ENCODE results near the gene CD4.

The CD4 gene

DNA sequence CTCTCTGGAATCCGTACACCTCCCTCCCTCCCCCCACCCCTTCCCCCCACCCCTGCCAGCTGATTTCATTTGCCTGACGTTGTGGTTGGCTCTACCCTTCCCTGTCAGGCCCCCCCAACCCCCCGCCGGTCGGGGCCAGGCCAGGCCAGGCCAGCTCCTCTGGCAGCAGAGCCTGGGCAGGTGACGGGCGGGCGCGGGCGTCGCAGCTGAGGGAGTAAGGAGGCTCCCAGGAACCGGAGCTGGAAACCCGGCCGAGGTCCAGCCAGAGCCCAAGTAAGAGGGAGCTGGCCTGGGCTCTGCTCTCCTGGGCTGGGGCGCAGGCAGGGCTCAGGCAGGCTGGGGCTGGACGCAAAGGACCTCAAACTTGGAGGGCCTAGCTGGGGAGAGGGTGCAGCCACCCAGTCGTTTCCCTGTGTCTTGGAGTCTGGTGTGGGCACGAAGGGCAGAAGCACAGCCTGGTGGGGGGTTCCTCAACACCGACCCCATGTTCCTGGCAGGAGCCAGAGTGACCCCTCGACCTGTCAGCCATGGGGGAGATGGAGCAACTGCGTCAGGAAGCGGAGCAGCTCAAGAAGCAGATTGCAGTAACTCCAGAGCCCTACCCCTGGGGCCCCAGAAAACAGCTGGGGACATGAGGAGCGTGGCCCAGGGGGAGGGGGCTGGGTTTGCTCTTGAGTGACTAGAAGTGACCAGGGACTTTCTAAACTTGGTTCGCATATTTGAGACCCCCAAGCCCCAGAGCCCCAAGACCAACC lies 51.6 kb downstream of the CD4 start, which contains the start of gene GNB3:
GNB3 (plus strand) TSS at position 165 of the 755 bp plus-strand sequence; CDS start at position 528, 363 bp downstream.
- no peak within 1 kb of the TSS for H3K4me3 ChIP-seq (ENCODE audit: low read depth, low read length)
- TF ChIP-seq, protein P1, sequence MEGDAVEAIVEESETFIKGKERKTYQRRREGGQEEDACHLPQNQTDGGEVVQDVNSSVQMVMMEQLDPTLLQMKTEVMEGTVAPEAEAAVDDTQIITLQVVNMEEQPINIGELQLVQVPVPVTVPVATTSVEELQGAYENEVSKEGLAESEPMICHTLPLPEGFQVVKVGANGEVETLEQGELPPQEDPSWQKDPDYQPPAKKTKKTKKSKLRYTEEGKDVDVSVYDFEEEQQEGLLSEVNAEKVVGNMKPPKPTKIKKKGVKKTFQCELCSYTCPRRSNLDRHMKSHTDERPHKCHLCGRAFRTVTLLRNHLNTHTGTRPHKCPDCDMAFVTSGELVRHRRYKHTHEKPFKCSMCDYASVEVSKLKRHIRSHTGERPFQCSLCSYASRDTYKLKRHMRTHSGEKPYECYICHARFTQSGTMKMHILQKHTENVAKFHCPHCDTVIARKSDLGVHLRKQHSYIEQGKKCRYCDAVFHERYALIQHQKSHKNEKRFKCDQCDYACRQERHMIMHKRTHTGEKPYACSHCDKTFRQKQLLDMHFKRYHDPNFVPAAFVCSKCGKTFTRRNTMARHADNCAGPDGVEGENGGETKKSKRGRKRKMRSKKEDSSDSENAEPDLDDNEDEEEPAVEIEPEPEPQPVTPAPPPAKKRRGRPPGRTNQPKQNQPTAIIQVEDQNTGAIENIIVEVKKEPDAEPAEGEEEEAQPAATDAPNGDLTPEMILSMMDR (IDR thresholded peaks at IDR 0.05; ENCODE audit: borderline replicate concordance, insufficient read depth, low read depth, low read length) = no peak

DNA sequence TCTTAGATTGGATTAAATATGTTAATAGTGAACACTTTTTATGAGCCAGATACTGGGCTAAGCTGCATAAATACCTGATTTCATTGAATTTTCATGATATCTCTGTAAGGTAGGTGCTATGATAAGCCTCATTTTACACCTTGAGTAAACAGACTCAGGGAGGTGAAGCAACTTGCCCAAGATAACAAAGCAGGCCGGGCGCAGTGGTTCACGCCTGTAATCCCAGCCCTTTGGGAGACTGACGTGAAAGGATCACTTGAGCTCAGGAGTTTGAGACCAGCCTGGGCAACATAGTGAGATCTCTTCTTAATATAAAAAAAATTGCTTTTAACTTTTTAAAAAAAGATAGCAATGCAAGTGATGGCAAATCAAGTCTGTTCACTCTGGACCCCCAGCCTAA lies 52.7 kb downstream of the CD4 start:
- H3K4me3 ChIP-seq (ENCODE audit: low read depth, low read length) = no peak overlapping the region
- TF ChIP-seq, protein P1 (IDR thresholded peaks at IDR 0.05; ENCODE audit: borderline replicate concordance, insufficient read depth, low read depth, low read length) = no peak

- no peak overlapping the region for H3K4me3 ChIP-seq (ENCODE audit: low read depth, low read length)
Measured at GRCh38 chr12:6843118-6843902, 54.0 kb downstream of the CD4 start.

DNA sequence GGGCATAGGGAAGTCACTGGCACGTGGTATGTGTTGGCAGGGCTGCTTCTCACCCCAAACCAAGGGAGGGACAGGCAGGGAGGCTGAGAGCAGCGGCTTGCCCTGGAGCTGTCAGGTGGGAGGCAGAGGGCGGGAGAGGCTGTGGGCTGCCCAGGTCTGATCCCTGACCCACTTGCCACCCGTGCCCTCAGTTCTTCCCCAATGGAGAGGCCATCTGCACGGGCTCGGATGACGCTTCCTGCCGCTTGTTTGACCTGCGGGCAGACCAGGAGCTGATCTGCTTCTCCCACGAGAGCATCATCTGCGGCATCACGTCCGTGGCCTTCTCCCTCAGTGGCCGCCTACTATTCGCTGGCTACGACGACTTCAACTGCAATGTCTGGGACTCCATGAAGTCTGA lies 56.1 kb downstream of the CD4 start:
- H3K4me3 ChIP-seq (ENCODE audit: low read depth, low read length) = no peak overlapping the region
- TF ChIP-seq, protein P1 (IDR thresholded peaks at IDR 0.05; ENCODE audit: borderline replicate concordance, insufficient read depth, low read depth, low read length) = no peak

More at GRCh38 chr12:6843118-6843902, 54.0 kb downstream of the CD4 start:
- TF ChIP-seq, protein P1 (IDR thresholded peaks at IDR 0.05; ENCODE audit: borderline replicate concordance, insufficient read depth, low read depth, low read length) = no peak

DNA sequence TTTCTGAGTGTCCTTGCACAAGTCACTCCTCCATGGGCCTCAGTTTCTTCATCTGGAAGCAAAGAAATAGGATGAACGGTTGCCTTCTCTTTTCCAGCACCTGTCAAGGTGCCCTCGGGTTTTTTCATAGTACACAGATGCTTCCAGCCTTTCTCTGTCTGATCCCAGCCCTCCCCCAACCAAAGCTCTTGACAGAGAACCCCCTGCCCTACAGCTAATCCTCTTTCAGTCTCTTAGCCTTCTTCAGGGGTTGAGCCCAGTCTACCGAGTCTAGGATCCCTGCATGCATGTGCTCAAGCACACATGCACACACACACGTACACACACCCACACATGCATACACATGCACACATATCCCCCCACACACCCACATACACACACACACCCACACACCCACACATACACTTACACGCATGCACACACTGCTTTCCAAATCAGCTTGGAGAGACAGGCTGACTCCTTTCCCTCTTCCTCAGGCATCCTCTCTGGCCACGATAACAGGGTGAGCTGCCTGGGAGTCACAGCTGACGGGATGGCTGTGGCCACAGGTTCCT lies 57.1 kb downstream of the CD4 start:
- no peak overlapping the region for H3K4me3 ChIP-seq (ENCODE audit: low read depth, low read length)
- TF ChIP-seq, protein P1 (IDR thresholded peaks at IDR 0.05; ENCODE audit: borderline replicate concordance, insufficient read depth, low read depth, low read length) = no peak

- TF ChIP-seq, protein P1 (IDR thresholded peaks at IDR 0.05; ENCODE audit: borderline replicate concordance, insufficient read depth, low read depth, low read length) = no peak
- H3K4me3 ChIP-seq (ENCODE audit: low read depth, low read length) = no peak overlapping the region
Measured at GRCh38 chr12:6847676-6848075, 58.3 kb downstream of the CD4 start.
